Adrenal gland (tissue), 12 donors: ENCODE measurements around the gene BACE1. TPM values are rescaled to one million over a fixed set of nuclear protein-coding genes. Genes with fewer than 3 reads are reported as not detected.

Source experiments
- DNase-seq, 7 donors: peaks; one replicate each; pipeline ENCODE4 v3.0.0-alpha.2; 2019 to 2020
- H3K27ac ChIP-seq, 5 donors: fragments of 200-600 bp; sonication (generic) in 4 of 5; 1 replicate in 3 of 5; 2 replicates in 2 of 5; pipeline versions ENCODE4 v1.5.1 to v1.8.0; 2016 to 2020; ENCODE audit warnings: mild to moderate bottlenecking in 1 of 5
- H3K27me3 ChIP-seq: fragments of 200-600 bp; 2 replicates; pipeline ENCODE4 v1.8.0; 2021
- H3K36me3 ChIP-seq, 2 donors: fragments of 200-600 bp; replicated peaks in 1 of 2; 1 replicate in 1 of 2; 2 replicates in 1 of 2; pipeline versions ENCODE4 v1.5.1 to v1.8.0; 2018 to 2022
- H3K4me1 ChIP-seq, 2 donors: fragments of 200-600 bp; replicated peaks in 1 of 2; 1 replicate in 1 of 2; 2 replicates in 1 of 2; pipeline versions ENCODE4 v1.5.1 to v1.8.0; 2018 to 2021
- H3K4me3 ChIP-seq, 4 donors: fragments of 200-600 bp; sonication (generic) in 3 of 4; one replicate each; pipeline ENCODE4 v1.5.1; 2016 to 2018
- H3K9me3 ChIP-seq, 3 donors: fragments of 200-600 bp; sonication (generic) in 1 of 3; replicated peaks in 1 of 3; 1 replicate in 2 of 3; 2 replicates in 1 of 3; pipeline versions ENCODE4 v1.5.1 to v1.8.0; 2016 to 2021
- POLR2A ChIP-seq, 2 donors: fragments of 450-650 bp; IDR thresholded peaks; one replicate each; pipeline ENCODE4 v1.6.1; 2017; ENCODE audit warnings: antibody characterized with exemption in 2 of 2, mild to moderate bottlenecking in 2 of 2, moderate library complexity in 1 of 2
- WGBS, 4 donors: extraction: QIAGEN DNeasy Blood & Tissue Kit in 2 of 4; methylation state at CpG; one replicate each; pipeline versions ENCODE4 v1.1.5 to v1.1.7; 2013 to 2017; 5-methylcytosine and 5-hydroxymethylcytosine counted together
- intact Hi-C, 2 donors: fragments of 100-400 bp; cut with DNase I; formaldehyde crosslinking; loops; one replicate each; pipeline versions ENCODE4 v1.14.1 to v1.15.0; 2022 to 2023
- polyA plus RNA-seq, 3 donors: library from polyadenylated mRNA; stranded (reverse); fragments of 200-250 nt in 2 of 3; fragments of 350-450 nt in 1 of 3; fragmentation: Illumina TruSeq in 1 of 3; extraction: RNeasy Lipid Tissue Mini Kit (QIAGEN cat#74804) in 1 of 3; gene quantifications; one replicate each; pipeline ENCODE4 v1.2.3, GENCODE V29; 2013 to 2014
- total RNA-seq, 9 donors: library from RNA; depleted of rRNA in 4 of 9; stranded (reverse); fragments of >200 nt in 4 of 9; fragments of 120-200 nt in 1 of 9; fragmentation: NEBNext Ultra II Directional in 1 of 9; extraction: Animal tissue kit (Norgen Biotek cat#: 25700) in 1 of 9; gene quantifications; one replicate each; pipeline versions ENCODE4 v1.1.0 to v1.2.4, GENCODE V29; 2013 to 2023
- TF ChIP-seq, protein P1 (sequence below), 6 experiments: fragments of 450-650 bp in 4 of 6; fragments of 200-600 bp in 2 of 6; sonication (generic) in 1 of 6; IDR thresholded peaks; 1 replicate in 5 of 6; 2 replicates in 1 of 6; pipeline versions ENCODE4 v1.5.1 to v1.8.0; 2016 to 2021; ENCODE audit warnings: antibody characterized with exemption in 6 of 6, mild to moderate bottlenecking in 2 of 6, moderate library complexity in 1 of 6
- donor health status: healthy with polysubstance abuse.
- donor health status: Bipolar disorder and iron deficiency.
- donor health status: DM: yes; HTN: yes; CAD: no.
- donor health status: DM: no; HTN: no; CAD: no.
- donor health status: DM: no; HTN: no; CAD: no.
- donor health status: DM: yes; HTN: yes; CAD: no.

The BACE1 gene
- total and polyA plus RNA-seq, 12 donors: 9.5 to 69.1 (median 39.7) TPM

DNA sequence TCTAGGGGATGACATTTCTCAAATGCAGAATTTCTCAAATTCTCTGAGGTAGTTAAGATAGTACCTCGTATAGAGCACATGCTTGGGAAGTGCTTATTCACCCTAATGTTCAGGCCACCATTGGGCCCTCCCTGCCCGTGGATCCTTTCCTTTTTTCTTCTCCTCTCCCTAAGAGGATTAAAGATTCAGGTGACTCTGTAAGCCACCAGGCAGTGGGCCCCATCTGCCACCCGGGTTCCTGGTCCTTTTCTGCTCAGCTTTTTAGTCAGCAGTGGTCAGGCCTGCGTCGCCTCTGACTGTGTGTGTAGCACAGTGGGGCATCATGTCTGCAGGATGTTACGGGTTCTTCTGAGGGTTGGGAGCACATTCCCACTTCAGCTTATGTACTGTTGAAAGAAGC is 18.8 kb upstream of the BACE1 start:
- no peaks in the 10 kb centered on the region for H3K9me3 ChIP-seq
- no peaks in the 10 kb centered on the region for H3K27me3 ChIP-seq
- DNase-seq: no peak
- no peaks in the 10 kb centered on the region for H3K4me1 ChIP-seq
- no peak overlapping the region for H3K4me3 ChIP-seq
- H3K36me3 ChIP-seq: peaks cover 0 to 8% of the 10 kb centered on the region in 2 donors
- intact Hi-C loops: no loop called here
- 84 to 91% (median 88%) methylated on average over 6 of the region's 6 CpGs for WGBS, 4 donors
- TF ChIP-seq, protein P1, sequence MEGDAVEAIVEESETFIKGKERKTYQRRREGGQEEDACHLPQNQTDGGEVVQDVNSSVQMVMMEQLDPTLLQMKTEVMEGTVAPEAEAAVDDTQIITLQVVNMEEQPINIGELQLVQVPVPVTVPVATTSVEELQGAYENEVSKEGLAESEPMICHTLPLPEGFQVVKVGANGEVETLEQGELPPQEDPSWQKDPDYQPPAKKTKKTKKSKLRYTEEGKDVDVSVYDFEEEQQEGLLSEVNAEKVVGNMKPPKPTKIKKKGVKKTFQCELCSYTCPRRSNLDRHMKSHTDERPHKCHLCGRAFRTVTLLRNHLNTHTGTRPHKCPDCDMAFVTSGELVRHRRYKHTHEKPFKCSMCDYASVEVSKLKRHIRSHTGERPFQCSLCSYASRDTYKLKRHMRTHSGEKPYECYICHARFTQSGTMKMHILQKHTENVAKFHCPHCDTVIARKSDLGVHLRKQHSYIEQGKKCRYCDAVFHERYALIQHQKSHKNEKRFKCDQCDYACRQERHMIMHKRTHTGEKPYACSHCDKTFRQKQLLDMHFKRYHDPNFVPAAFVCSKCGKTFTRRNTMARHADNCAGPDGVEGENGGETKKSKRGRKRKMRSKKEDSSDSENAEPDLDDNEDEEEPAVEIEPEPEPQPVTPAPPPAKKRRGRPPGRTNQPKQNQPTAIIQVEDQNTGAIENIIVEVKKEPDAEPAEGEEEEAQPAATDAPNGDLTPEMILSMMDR (IDR thresholded peaks at IDR 0.05): no peak
- no peak overlapping the region for H3K27ac ChIP-seq

DNA sequence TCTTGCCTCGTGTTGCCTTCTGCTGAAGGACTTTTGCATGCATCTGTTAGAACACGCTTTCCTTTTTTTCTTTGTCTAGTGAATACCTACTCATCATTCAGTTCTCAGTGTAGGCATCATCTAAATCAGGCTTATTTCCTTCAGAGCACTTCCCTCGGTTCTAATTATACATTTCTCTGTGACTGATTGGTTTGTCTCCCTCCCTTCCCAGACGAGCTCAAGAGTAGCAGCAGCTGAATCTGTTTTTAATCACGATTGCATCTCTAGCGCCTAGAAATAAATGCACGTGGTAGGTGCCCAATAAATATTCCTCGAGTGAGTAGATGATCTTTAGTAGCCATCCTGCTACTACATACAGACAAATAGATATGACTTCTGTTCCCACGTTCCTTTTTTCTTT is 17.9 kb upstream of the BACE1 start:
- Histone ChIP-seq H3K9me3 (no peaks in the 10 kb centered on the region), H3K27me3 (no peaks in the 10 kb centered on the region), H3K27ac (no peak overlapping the region), H3K36me3 (peaks cover 0 to 3% of the 10 kb centered on the region in 2 donors), H3K4me3 (no peak overlapping the region), H3K4me1 (peaks cover 5 to 6% of the 10 kb centered on the region in 2 donors)
- intact Hi-C loops: no loop called here
- DNase-seq: no peak
- 81 to 88% (median 84%) methylated on average over 9 of the region's 9 CpGs for WGBS, 4 donors
- no peak for TF ChIP-seq POLR2A (IDR thresholded peaks at IDR 0.05)
- TF ChIP-seq, protein P1 (IDR thresholded peaks at IDR 0.05): no peak

DNA sequence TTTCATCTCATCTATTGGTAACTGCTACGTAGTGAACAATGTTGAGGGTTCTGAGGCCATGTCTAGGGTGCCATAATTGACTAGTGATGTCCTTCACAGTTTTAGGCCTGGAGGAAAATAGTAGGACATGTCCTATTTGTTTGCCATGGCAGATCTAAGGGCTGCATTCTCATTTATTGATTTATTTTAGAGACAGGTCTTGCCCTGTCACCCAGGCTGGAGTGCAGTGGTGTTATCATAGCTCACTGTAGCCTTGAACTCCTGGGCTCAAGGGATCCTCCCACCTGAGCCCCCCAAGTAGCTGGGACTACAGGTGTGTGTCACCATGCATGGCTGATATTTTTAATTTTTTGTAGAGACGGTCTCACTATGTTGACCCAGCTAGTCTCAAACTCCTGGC is 16.8 kb upstream of the BACE1 start:
- H3K27me3 ChIP-seq: no peaks in the 10 kb centered on the region
- no peaks in the 10 kb centered on the region for H3K9me3 ChIP-seq
- no peak for DNase-seq
- H3K27ac ChIP-seq: no peak overlapping the region
- H3K4me1 ChIP-seq: peaks cover 9 to 11% of the 10 kb centered on the region in 2 donors
- WGBS, 4 donors: 49 to 81% (median 65%) methylated on average over 2 of the region's 2 CpGs
- no peak overlapping the region for H3K4me3 ChIP-seq
- intact Hi-C loops: no loop called here
- peaks cover 0 to 3% of the 10 kb centered on the region in 2 donors for H3K36me3 ChIP-seq
- TF ChIP-seq POLR2A (IDR thresholded peaks at IDR 0.05): no peak
- TF ChIP-seq, protein P1 (IDR thresholded peaks at IDR 0.05): no peak

DNA sequence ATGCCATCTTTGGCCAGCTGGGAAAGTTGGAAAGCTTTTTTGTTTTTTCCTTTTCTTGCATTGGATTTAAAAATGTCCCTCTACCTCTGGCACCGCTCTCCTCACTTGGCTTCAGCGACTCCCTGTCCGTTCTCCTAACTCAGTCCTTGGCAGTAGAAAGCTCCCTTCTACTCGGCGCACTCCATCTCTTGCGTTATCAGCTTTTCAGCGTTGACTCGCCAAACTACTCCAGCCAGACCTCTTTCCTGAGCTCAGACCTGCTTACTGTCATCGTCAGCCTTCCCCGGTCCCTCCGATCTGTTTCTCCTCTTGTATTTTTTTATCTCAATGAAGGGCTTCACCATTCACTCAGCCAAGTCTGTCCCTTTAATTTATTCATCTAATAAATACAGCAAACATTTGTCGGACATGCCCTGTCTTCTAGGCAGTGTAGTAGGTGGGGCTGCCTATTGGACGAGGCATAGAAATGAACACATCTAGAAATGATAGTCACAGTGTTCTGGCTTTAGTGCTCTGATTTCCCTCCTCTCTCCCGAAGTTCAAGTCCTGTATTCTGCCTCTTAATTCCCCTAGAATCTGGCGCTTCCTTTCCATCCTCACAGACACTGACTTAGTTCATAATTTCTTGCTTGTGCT is 12.4 kb upstream of the BACE1 start:
- Histone ChIP-seq H3K9me3 (no peaks in the 10 kb centered on the region), H3K36me3 (no peaks in the 10 kb centered on the region), H3K27me3 (no peaks in the 10 kb centered on the region), H3K4me1 (peaks cover 9 to 11% of the 10 kb centered on the region in 2 donors), H3K4me3 (peak overlapping the region in 3 of 4 donors; percentile 90 to 94 (median 92)), H3K27ac (peak overlapping the region; percentile 85 to 97 (median 88))
- DNase-seq: peak in 6 of 7 donors; percentile 44 to 68 (median 54)
- no peak for TF ChIP-seq POLR2A (IDR thresholded peaks at IDR 0.05)
- TF ChIP-seq, protein P1 (IDR thresholded peaks at IDR 0.05): peak in 1 of 6 experiments; percentile 2
- WGBS, 4 donors: 3 to 5% (median 4%) methylated on average over 14 to 15 of the region's 15 CpGs
- intact Hi-C loops: no loop called here
